PFSK-1 (cell line): ENCODE data around the gene TTC32.

Experiments used
- POLR2AphosphoS5 ChIP-seq: IDR thresholded peaks from 2 replicates; pipeline ENCODE4 v1.6.1; 2012; ENCODE audit warnings: low read depth, mild to moderate bottlenecking, control low read depth, low read length, moderate library complexity
- SIN3A ChIP-seq: IDR thresholded peaks from 2 replicates; pipeline ENCODE4 v1.6.1; 2012; ENCODE audit warnings: mild to moderate bottlenecking, low read length, moderate library complexity, borderline replicate concordance; ENCODE audit not compliant: insufficient read depth
- TF ChIP-seq, protein P1 (sequence below), 2 experiments: IDR thresholded peaks; 2 replicates each; pipeline versions ENCODE4 v1.6.1 to v1.8.0; 2011 to 2012; ENCODE audit warnings: low read depth in 2 of 2, low read length in 2 of 2, control low read depth in 1 of 2, inconsistent platforms in 1 of 2, mild to moderate bottlenecking in 1 of 2, moderate library complexity in 1 of 2; ENCODE audit not compliant: insufficient read depth in 1 of 2

DNA sequence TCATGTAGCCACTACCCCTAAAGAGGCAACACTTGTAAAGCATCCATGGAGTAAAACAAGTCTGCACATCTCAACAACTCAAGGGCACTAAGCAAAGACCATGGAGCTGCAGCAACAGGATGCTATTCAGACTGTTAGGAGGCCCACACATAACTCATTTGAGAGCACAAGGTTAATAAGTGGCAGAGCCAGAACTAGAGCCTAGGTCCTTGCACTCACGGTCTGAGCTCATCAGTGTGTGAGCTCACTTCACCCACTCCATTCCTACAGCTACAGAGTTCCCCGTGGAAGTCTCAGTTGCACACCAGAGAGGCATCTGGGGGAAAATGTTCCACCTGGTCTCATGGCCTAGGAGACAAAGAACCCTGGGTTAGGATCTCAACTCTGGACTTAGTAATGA, 35.0 kb downstream of the TTC32 start:
- TF ChIP-seq POLR2AphosphoS5 (no peak), SIN3A (no peak)
- TF ChIP-seq, protein P1, sequence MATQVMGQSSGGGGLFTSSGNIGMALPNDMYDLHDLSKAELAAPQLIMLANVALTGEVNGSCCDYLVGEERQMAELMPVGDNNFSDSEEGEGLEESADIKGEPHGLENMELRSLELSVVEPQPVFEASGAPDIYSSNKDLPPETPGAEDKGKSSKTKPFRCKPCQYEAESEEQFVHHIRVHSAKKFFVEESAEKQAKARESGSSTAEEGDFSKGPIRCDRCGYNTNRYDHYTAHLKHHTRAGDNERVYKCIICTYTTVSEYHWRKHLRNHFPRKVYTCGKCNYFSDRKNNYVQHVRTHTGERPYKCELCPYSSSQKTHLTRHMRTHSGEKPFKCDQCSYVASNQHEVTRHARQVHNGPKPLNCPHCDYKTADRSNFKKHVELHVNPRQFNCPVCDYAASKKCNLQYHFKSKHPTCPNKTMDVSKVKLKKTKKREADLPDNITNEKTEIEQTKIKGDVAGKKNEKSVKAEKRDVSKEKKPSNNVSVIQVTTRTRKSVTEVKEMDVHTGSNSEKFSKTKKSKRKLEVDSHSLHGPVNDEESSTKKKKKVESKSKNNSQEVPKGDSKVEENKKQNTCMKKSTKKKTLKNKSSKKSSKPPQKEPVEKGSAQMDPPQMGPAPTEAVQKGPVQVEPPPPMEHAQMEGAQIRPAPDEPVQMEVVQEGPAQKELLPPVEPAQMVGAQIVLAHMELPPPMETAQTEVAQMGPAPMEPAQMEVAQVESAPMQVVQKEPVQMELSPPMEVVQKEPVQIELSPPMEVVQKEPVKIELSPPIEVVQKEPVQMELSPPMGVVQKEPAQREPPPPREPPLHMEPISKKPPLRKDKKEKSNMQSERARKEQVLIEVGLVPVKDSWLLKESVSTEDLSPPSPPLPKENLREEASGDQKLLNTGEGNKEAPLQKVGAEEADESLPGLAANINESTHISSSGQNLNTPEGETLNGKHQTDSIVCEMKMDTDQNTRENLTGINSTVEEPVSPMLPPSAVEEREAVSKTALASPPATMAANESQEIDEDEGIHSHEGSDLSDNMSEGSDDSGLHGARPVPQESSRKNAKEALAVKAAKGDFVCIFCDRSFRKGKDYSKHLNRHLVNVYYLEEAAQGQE (IDR thresholded peaks at IDR 0.05; ENCODE audit: insufficient read depth in 1 of 2, low read depth in 2 of 2, low read length in 2 of 2) = no peak
